ENCODE results near the gene CNTNAP5. TPM values are rescaled to one million over a fixed set of nuclear protein-coding genes. Genes with fewer than 3 reads are reported as not detected.

Gene CNTNAP5
- total RNA-seq, 1 donor from 2014 or later, result not detected

GRCh38 chr2:124664363-124664762, 639.3 kb downstream of the CNTNAP5 start:
- Histone ChIP-seq H3K9me3 (replicated peaks) (no peaks in the 10 kb centered on the region), H3K4me3 (no peak overlapping the region), H3K4me1 (peaks cover 5% of the 10 kb centered on the region), H3K27ac (replicated peaks) (no peak overlapping the region), H3K36me3 (no peaks in the 10 kb centered on the region), H3K27me3 (ENCODE audit: low read depth) (peaks cover 4% of the 10 kb centered on the region)
- intact Hi-C loops (cut with micrococcal nuclease), result no loop called here
- TF ChIP-seq CTCF (IDR thresholded peaks at IDR 0.05; ENCODE audit: borderline replicate concordance), result no peak
- no peak for DNase-seq

- DNase-seq, result no peak
- H3K27ac ChIP-seq (replicated peaks), result no peak overlapping the region
- no peak for TF ChIP-seq CTCF (IDR thresholded peaks at IDR 0.05; ENCODE audit: borderline replicate concordance)
- peaks cover 5% of the 10 kb centered on the region for H3K4me1 ChIP-seq
- no peaks in the 10 kb centered on the region for H3K9me3 ChIP-seq (replicated peaks)
- no peak overlapping the region for H3K4me3 ChIP-seq
- H3K27me3 ChIP-seq (ENCODE audit: low read depth), result no peaks in the 10 kb centered on the region
- intact Hi-C loops (cut with micrococcal nuclease), result no loop called here
- no peaks in the 10 kb centered on the region for H3K36me3 ChIP-seq
These were observed 641.9 kb downstream of the CNTNAP5 start for GRCh38 chr2:124666976-124667375.

GRCh38 chr2:124668161-124668560, 643.1 kb downstream of the CNTNAP5 start:
- Histone ChIP-seq H3K27ac (replicated peaks) (no peak overlapping the region), H3K4me3 (no peak overlapping the region), H3K9me3 (replicated peaks) (no peaks in the 10 kb centered on the region), H3K27me3 (ENCODE audit: low read depth) (no peaks in the 10 kb centered on the region), H3K4me1 (peaks cover 5% of the 10 kb centered on the region), H3K36me3 (no peaks in the 10 kb centered on the region)
- no peak for DNase-seq
- intact Hi-C loops (cut with micrococcal nuclease), result no loop called here
- TF ChIP-seq CTCF (IDR thresholded peaks at IDR 0.05; ENCODE audit: borderline replicate concordance), result no peak

- Histone ChIP-seq H3K9me3 (replicated peaks) (peaks cover 5% of the 10 kb centered on the region), H3K36me3 (no peaks in the 10 kb centered on the region), H3K27me3 (ENCODE audit: low read depth) (no peaks in the 10 kb centered on the region), H3K27ac (replicated peaks) (no peak overlapping the region), H3K4me3 (no peak overlapping the region), H3K4me1 (no peaks in the 10 kb centered on the region)
- DNase-seq, result no peak
- intact Hi-C loops (cut with micrococcal nuclease), result no loop called here
- no peak for TF ChIP-seq CTCF (IDR thresholded peaks at IDR 0.05; ENCODE audit: borderline replicate concordance)
These were observed 645.1 kb downstream of the CNTNAP5 start for GRCh38 chr2:124670187-124670586.

- TF ChIP-seq CTCF (IDR thresholded peaks at IDR 0.05; ENCODE audit: borderline replicate concordance), result no peak
- Histone ChIP-seq H3K36me3 (no peaks in the 10 kb centered on the region), H3K9me3 (replicated peaks) (peaks cover 18% of the 10 kb centered on the region), H3K4me3 (no peak overlapping the region), H3K27me3 (ENCODE audit: low read depth) (no peaks in the 10 kb centered on the region), H3K27ac (replicated peaks) (no peak overlapping the region), H3K4me1 (no peaks in the 10 kb centered on the region)
- no peak for DNase-seq
- intact Hi-C loops (cut with micrococcal nuclease), result no loop called here
These were observed 653.0 kb downstream of the CNTNAP5 start for GRCh38 chr2:124678043-124678442.
